ENCODE measurements around the gene BLOC1S1.
"Not testable (repeated sequence)": the region's sequence is repeated elsewhere in the genome, so short reads cannot be mapped to it uniquely, and the experiment has no call there.

DNA sequence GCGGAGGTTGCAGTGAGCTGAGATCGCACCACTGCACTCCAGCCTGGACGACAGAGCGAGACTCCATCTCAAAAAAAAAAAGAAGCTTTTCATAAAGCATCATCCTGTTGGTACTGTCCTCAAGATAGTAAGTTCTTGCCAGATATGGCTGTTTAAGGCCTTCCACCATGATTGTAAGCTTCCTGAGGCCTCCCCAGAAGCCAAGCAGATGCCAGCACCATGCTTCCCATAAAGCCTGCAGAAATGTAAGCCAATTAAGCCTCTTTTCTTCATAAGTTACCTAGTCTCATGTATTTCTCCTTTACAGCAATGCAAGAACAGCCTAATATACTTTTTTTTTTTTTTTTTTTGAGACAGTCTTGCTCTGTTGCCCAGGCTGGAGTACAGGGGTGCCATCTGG, 42.7 kb downstream of the BLOC1S1 start:
- not testable (repeated sequence) for TF ChIP-seq POLR2AphosphoS5 (IDR thresholded peaks at IDR 0.05; ENCODE audit: borderline replicate concordance, low read depth, low read length); EZH2 (IDR thresholded peaks at IDR 0.05); FOXP2 (optimal IDR thresholded peaks at IDR 0.05; ENCODE audit: control extremely low read depth, extremely low read length, insufficient read depth)
